Epithelial cell of esophagus (primary cell): ENCODE measurements around the gene CDH4.
"Not testable (repeated sequence)": the region's sequence is repeated elsewhere in the genome, so short reads cannot be mapped to it uniquely, and the experiment has no call there.

Source experiments
- DNase-seq: peaks from one replicate; pipeline ENCODE4 v3.0.0; 2010; ENCODE audit warnings: low read depth
- H3K4me3 ChIP-seq: 2 replicates; pipeline ENCODE4 v1.5.1; 2011; ENCODE audit warnings: mild to moderate bottlenecking, low read length, control low read depth
- CTCF ChIP-seq: IDR thresholded peaks from 2 replicates; pipeline ENCODE4 v1.5.1; 2011; ENCODE audit warnings: low read depth, mild to moderate bottlenecking, low read length, control low read depth, inconsistent platforms; ENCODE audit not compliant: insufficient read depth; ENCODE audit errors: missing control alignments

Gene CDH4

GRCh38 chr20:61396262-61396848 is 144.3 kb downstream of the CDH4 start:
- no peak overlapping the region for H3K4me3 ChIP-seq
- no peak for TF ChIP-seq CTCF
- DNase-seq, result no peak

GRCh38 chr20:61397146-61397545 is 145.1 kb downstream of the CDH4 start:
- no peak for DNase-seq
- no peak for TF ChIP-seq CTCF
- H3K4me3 ChIP-seq, result no peak overlapping the region

DNA sequence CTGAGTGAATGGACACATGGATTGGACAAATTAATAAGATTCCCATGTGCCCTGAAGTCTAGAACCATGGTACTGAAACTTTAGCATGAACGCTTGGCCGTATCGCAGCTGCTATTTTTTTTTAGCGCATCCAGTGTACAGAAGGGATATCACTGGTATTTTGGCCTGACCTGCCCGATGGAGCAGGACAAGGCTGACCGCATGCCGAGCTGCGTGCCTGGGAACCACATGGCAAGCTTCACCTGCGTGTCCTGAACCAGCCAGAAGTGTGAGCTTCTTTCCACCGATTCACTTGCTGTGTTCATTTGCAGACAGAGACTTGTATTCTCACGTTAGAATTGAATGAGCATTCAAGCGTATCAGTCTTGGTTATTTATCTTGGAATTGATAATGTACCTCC is 145.7 kb downstream of the CDH4 start:
- TF ChIP-seq CTCF, result no peak
- H3K4me3 ChIP-seq, result no peak overlapping the region

DNA sequence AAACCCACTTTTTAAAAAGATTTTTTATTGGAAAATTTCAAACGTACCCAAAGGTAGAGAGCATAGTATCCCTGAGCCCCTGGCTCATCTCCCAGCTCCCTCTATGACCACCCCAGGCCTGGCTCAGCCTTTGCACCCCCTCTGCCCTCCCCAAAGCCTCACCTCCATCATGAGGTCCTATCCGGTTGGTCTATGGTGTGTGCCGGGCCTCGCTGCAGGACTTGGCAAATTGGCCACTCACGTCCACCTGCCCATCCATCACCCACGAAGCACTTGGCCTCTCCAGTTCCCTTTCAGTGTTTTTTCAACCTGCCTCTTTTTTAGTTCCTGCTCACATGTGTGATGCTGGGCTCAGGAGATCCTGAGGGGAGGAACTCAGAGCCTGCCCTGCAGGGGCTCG is 147.4 kb downstream of the CDH4 start:
- TF ChIP-seq CTCF, result no peak
- no peak for DNase-seq
- H3K4me3 ChIP-seq, result no peak overlapping the region

More for the DNA sequence above, 145.7 kb downstream of the CDH4 start:
- DNase-seq, result no peak

- no peak overlapping the region for H3K4me3 ChIP-seq
- no peak for TF ChIP-seq CTCF
- DNase-seq, result no peak
These were observed 148.4 kb downstream of the CDH4 start for GRCh38 chr20:61400499-61400898.

GRCh38 chr20:61404303-61404702 is 152.2 kb downstream of the CDH4 start:
- no peak for DNase-seq
- TF ChIP-seq CTCF, result no peak
- no peak overlapping the region for H3K4me3 ChIP-seq

DNA sequence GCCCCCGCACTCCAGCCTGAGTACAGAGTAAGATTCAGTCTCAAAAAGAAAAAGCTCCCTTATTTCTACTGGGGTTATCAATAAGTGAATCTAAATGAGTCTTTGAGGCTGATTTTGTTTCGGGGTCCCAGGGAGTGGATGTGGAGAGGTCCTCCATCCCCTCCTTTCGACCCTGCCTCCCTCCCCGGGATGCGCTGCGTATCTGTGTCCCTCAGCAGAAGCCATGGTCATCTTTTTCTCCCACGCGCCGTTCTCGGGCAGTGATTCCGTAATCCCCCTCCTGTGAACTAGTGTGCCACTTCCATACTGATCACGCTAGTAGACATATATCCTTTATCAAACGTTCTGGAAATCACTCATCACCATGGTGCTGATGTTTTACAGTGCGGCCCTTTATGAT is 152.9 kb downstream of the CDH4 start:
- TF ChIP-seq CTCF, result no peak
- no peak overlapping the region for H3K4me3 ChIP-seq
- no peak for DNase-seq

GRCh38 chr20:61406773-61407172 is 154.7 kb downstream of the CDH4 start:
- H3K4me3 ChIP-seq, DNase-seq: not testable (repeated sequence)
